Gastrocnemius medialis (tissue), 4 donors: ENCODE results near the gene CCDC74A.

ENCODE experiments used
- POLR2A ChIP-seq, 2 donors: fragments of 450-650 bp; IDR thresholded peaks; one replicate each; pipeline ENCODE4 v1.6.1; 2017; ENCODE audit warnings: antibody characterized with exemption in 2 of 2, mild to moderate bottlenecking in 2 of 2, moderate library complexity in 2 of 2
- TF ChIP-seq, protein P1 (sequence below), 5 experiments: fragments of 450-650 bp in 3 of 5; fragments of 200-600 bp in 2 of 5; sonication (generic) in 2 of 5; IDR thresholded peaks in 4 of 5; conservative IDR thresholded peaks in 1 of 5; 1 replicate in 4 of 5; 2 replicates in 1 of 5; pipeline ENCODE4 v1.5.1; 2016 to 2019; ENCODE audit warnings: antibody characterized with exemption in 5 of 5, mild to moderate bottlenecking in 3 of 5, moderate library complexity in 3 of 5

DNA sequence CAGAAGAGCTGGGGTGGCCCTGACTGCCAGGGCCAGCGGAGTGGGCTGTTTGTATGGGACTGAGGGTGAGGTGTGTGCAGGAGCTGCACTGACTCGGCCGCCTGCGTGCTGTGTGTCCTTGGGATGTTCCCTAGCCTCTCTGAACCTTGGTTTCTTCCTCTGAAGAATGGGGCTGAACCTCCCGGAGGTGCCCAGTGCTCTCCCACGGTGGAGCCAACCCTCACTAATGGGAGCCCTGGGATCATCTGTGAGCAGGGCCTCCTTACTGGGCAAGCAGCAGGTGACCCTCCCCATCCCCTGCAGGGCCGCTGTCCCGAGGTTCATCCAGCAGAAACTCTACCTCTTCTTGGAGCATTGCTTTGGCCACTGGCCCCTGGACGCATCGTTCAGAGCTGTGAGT lies 11.7 kb upstream of the CCDC74A start:
- TF ChIP-seq, protein P1, sequence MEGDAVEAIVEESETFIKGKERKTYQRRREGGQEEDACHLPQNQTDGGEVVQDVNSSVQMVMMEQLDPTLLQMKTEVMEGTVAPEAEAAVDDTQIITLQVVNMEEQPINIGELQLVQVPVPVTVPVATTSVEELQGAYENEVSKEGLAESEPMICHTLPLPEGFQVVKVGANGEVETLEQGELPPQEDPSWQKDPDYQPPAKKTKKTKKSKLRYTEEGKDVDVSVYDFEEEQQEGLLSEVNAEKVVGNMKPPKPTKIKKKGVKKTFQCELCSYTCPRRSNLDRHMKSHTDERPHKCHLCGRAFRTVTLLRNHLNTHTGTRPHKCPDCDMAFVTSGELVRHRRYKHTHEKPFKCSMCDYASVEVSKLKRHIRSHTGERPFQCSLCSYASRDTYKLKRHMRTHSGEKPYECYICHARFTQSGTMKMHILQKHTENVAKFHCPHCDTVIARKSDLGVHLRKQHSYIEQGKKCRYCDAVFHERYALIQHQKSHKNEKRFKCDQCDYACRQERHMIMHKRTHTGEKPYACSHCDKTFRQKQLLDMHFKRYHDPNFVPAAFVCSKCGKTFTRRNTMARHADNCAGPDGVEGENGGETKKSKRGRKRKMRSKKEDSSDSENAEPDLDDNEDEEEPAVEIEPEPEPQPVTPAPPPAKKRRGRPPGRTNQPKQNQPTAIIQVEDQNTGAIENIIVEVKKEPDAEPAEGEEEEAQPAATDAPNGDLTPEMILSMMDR (IDR thresholded peaks at IDR 0.05 in 4 of 5, conservative IDR thresholded peaks at IDR 0.05 in 1 of 5) = no peak
- TF ChIP-seq POLR2A (IDR thresholded peaks at IDR 0.05) = no peak
